PC-9 (cell line): ENCODE measurements around the gene FBXO30. TPM values are rescaled to one million over a fixed set of nuclear protein-coding genes. Genes with fewer than 3 reads are reported as not detected.
A peak's percentile ranks its signal among the peaks of the same experiment; 100 is the strongest.

Experiments
- BruUV-seq: library from RNA; stranded (reverse); fragments of 400-500 nt; replicated peaks from 2 replicates; lab custom pipeline; 2021; lab: Mats Ljungman, UMichigan
- CTCF ChIA-PET: fragments of 300-600 bp; sonication (Branson Sonifier 250); formaldehyde crosslinking; loops from one replicate; lab custom pipeline; 2022; ENCODE audit warnings: antibody characterized with exemption; lab: Charles Lee
- POLR2A ChIA-PET: fragments of 300-600 bp; sonication (Branson Sonifier 250); formaldehyde crosslinking; loops from one replicate; lab custom pipeline; 2022; ENCODE audit warnings: antibody characterized with exemption; ENCODE audit not compliant: unreplicated experiment; lab: Charles Lee
- DNase-seq, 2 experiments: peaks; one replicate each; pipeline versions ENCODE4 v3.0.0 to v3.0.0-alpha.2; 2015 to 2022; ENCODE audit warnings: mixed read lengths in 1 of 2
- H2AFZ ChIP-seq: fragments of 200-600 bp; sonication (generic); 2 replicates; pipeline ENCODE4 v1.8.1; 2017; ENCODE audit warnings: antibody characterized with exemption
- H3F3A ChIP-seq: fragments of 200-600 bp; sonication (generic); 2 replicates; pipeline ENCODE4 v1.8.1; 2017; ENCODE audit warnings: antibody characterized with exemption, mild to moderate bottlenecking, low read depth; ENCODE audit not compliant: insufficient read depth
- H3K27ac ChIP-seq: fragments of 200-600 bp; sonication (generic); 2 replicates; pipeline ENCODE4 v1.6.1; 2016; ENCODE audit warnings: mixed run types
- H3K27me3 ChIP-seq: fragments of 200-600 bp; sonication (generic); 2 replicates; pipeline ENCODE4 v1.6.1; 2016; ENCODE audit warnings: low read depth, mixed run types; ENCODE audit not compliant: insufficient read depth
- H3K36me3 ChIP-seq: fragments of 200-600 bp; sonication (generic); 2 replicates; pipeline ENCODE4 v1.6.1; 2016; ENCODE audit warnings: low read depth, mixed run types
- H3K4me1 ChIP-seq: fragments of 200-600 bp; sonication (generic); replicated peaks from 2 replicates; pipeline ENCODE4 v1.6.1; 2016; ENCODE audit warnings: mixed run types; ENCODE audit not compliant: insufficient read depth
- H3K4me2 ChIP-seq: fragments of 200-600 bp; sonication (generic); 2 replicates; pipeline ENCODE4 v1.6.1; 2017; ENCODE audit warnings: mixed run types
- H3K4me3 ChIP-seq: fragments of 200-600 bp; sonication (generic); 2 replicates; pipeline ENCODE4 v1.6.1; 2016; ENCODE audit warnings: mixed run types
- H3K79me2 ChIP-seq: fragments of 200-600 bp; sonication (generic); 2 replicates; pipeline ENCODE4 v1.6.1; 2017; ENCODE audit warnings: low read depth, mixed run types
- H3K9me2 ChIP-seq: fragments of 200-600 bp; sonication (generic); 2 replicates; pipeline ENCODE4 v1.8.1; 2017; ENCODE audit warnings: mild to moderate bottlenecking; ENCODE audit not compliant: insufficient read depth
- H3K9me3 ChIP-seq: fragments of 200-600 bp; sonication (generic); 2 replicates; pipeline ENCODE4 v1.8.1; 2016; ENCODE audit warnings: low read depth; ENCODE audit not compliant: insufficient read depth
- H4K20me1 ChIP-seq: fragments of 200-600 bp; sonication (generic); 2 replicates; pipeline ENCODE4 v1.8.1; 2017; ENCODE audit not compliant: insufficient read depth
- EZH2 ChIP-seq: fragments of 200-600 bp; sonication (generic); IDR thresholded peaks from 2 replicates; pipeline ENCODE4 v1.8.0; 2017; ENCODE audit warnings: antibody characterized with exemption, low read depth
- intact Hi-C: fragments of 100-400 bp; cut with micrococcal nuclease; formaldehyde crosslinking; loops from one replicate; pipeline ENCODE4 v1.10.0; 2022; ENCODE audit not compliant: unreplicated experiment
- total RNA-seq: library from RNA; stranded (reverse); gene quantifications from 2 replicates; pipeline ENCODE4 v1.2.3, GENCODE V29; 2021
- TF ChIP-seq, protein P1 (sequence below): fragments of 200-600 bp; sonication (generic); conservative IDR thresholded peaks from 2 replicates; pipeline ENCODE4 v1.6.1; 2017; ENCODE audit warnings: mixed run types, antibody characterized with exemption, mild to moderate bottlenecking, moderate library complexity

The FBXO30 gene
- total RNA-seq, 1 experiment from 2014 or later = 10.6 TPM

DNA sequence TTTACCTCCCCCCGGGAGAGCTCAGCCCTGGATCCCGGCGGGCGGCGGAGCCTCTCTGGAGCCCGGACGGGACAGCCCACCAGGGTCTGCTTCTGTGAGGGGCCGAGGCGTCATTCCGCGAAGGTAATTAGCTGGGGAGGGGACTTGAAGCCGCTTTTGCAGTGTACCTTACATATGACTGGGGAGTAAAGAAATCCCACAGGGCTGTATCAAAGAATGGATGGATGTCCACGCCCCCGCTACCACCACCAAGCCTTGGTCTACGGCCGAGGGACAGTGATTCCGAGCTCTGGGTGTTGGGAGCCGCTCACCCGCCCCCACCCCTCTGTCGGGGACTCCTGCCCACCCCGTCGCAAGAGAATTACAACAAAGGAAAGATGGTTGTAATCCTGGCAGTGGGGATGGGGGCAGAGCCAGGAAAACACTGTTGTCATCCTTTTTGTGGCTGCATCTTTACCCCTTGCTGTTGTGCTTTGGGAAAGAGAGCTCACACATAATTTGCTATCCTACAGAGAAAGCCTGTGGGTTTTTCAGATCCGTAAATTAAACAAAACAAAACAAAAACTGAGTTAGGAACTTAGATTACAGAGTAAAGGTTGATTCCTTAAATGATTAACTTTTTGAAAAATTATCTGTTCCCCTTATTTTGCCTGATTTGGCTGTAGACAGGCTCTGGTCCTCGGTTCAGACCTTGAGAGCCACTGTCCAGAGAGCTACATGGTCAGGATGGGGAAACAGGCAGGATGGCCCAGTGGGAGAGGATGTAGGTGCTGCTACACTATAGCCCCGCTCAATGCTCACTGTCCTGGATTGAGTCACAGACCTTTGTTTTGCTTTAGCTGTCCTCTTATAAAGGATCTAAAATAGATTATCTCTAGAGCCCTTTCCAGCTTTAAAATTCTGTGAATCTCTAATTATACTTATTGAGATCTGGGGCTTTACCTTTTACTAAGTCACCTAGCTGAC is 997 bp upstream of the FBXO30 start:
- intact Hi-C loops = no loop called here
- CTCF ChIA-PET = interaction anchor here (0.6 to 1.0 kb wide), 2 partner anchors 33 to 83 kb away, joined by 3 read pairs; no protein-coding TSS in a partner anchor

DNA sequence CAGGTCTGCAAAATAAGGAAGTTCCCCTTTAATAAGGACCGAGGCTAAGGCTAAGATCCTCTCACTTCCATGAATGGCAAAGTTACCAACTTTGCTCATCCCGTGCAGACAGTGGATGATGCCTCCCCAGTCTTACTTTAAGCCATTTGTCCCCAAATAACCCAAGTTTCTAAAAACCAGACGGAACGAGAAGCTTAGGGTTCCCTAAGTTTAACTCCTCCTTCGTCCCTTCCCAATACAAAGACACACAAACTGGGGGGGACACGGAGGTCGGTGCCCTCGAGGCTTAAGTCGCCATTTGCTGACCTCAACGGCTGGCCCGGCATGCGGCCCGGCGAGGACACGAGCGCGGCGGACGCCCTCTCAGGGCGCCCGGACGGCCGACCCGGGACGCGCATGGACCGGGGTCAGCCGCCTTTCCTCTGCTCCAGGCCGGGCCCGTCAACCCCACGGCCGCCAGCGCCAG is 527 bp downstream of the FBXO30 start:
- H3K4me1 ChIP-seq = peaks cover 45% of the 10 kb centered on the region
- peak in 1 of 2 experiments; percentile 25 for DNase-seq
- H3K27me3 ChIP-seq = no peaks in the 10 kb centered on the region
- TF ChIP-seq, protein P1, sequence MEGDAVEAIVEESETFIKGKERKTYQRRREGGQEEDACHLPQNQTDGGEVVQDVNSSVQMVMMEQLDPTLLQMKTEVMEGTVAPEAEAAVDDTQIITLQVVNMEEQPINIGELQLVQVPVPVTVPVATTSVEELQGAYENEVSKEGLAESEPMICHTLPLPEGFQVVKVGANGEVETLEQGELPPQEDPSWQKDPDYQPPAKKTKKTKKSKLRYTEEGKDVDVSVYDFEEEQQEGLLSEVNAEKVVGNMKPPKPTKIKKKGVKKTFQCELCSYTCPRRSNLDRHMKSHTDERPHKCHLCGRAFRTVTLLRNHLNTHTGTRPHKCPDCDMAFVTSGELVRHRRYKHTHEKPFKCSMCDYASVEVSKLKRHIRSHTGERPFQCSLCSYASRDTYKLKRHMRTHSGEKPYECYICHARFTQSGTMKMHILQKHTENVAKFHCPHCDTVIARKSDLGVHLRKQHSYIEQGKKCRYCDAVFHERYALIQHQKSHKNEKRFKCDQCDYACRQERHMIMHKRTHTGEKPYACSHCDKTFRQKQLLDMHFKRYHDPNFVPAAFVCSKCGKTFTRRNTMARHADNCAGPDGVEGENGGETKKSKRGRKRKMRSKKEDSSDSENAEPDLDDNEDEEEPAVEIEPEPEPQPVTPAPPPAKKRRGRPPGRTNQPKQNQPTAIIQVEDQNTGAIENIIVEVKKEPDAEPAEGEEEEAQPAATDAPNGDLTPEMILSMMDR = no peak
- no peak for TF ChIP-seq EZH2
- no peaks in the 10 kb centered on the region for H3K9me3 ChIP-seq
- H3K36me3 ChIP-seq = no peaks in the 10 kb centered on the region
- intact Hi-C loops = loop anchor here (1.0 kb wide), 1 partner anchor 80 kb away; no protein-coding TSS in a partner anchor
- peak overlapping the region; percentile 84 for H3K4me2 ChIP-seq
- H3K4me3 ChIP-seq = peak overlapping the region; percentile 73
- ChIA-PET CTCF (no interaction called here), POLR2A (interaction anchor here (1.1 kb wide), 1 partner anchor 79 kb away, joined by 6 read pairs; the partner anchor contains the start of gene EPM2A)
- peaks cover 51% of the 10 kb centered on the region for H3K79me2 ChIP-seq
- H2AFZ ChIP-seq = peak overlapping the region; percentile 82
- H3K27ac ChIP-seq = peak overlapping the region; percentile 86
- H4K20me1 ChIP-seq = peaks cover 7% of the 10 kb centered on the region; the same call in 1 of the 2 replicates
- H3F3A ChIP-seq = no peaks in the 10 kb centered on the region
- no TSS peak for BruUV-seq
- no peaks in the 10 kb centered on the region for H3K9me2 ChIP-seq

More for the DNA sequence above, 997 bp upstream of the FBXO30 start:
- TF ChIP-seq EZH2 = no peak
- peaks cover 36% of the 10 kb centered on the region for H3K79me2 ChIP-seq
- no TSS peak for BruUV-seq
- peaks cover 3% of the 10 kb centered on the region; the same call in 1 of the 2 replicates for H4K20me1 ChIP-seq
- no peaks in the 10 kb centered on the region for H3F3A ChIP-seq
- no peak for DNase-seq
- peak overlapping the region; percentile 73 for H3K4me3 ChIP-seq
- no peaks in the 10 kb centered on the region for H3K27me3 ChIP-seq
- peaks cover 33% of the 10 kb centered on the region for H3K4me1 ChIP-seq
- no peaks in the 10 kb centered on the region for H3K9me2 ChIP-seq
- POLR2A ChIA-PET = interaction anchor here (0.6 to 1.1 kb wide), 2 partner anchors 81 to 392 kb away, joined by 3 to 6 read pairs; partner anchors contain the start of gene EPM2A
- no peaks in the 10 kb centered on the region for H3K9me3 ChIP-seq
- peak overlapping the region; percentile 84 for H3K4me2 ChIP-seq
- peak overlapping the region; percentile 51 for H3K27ac ChIP-seq
- peak overlapping the region; percentile 99 for H2AFZ ChIP-seq
- no peaks in the 10 kb centered on the region for H3K36me3 ChIP-seq

DNA sequence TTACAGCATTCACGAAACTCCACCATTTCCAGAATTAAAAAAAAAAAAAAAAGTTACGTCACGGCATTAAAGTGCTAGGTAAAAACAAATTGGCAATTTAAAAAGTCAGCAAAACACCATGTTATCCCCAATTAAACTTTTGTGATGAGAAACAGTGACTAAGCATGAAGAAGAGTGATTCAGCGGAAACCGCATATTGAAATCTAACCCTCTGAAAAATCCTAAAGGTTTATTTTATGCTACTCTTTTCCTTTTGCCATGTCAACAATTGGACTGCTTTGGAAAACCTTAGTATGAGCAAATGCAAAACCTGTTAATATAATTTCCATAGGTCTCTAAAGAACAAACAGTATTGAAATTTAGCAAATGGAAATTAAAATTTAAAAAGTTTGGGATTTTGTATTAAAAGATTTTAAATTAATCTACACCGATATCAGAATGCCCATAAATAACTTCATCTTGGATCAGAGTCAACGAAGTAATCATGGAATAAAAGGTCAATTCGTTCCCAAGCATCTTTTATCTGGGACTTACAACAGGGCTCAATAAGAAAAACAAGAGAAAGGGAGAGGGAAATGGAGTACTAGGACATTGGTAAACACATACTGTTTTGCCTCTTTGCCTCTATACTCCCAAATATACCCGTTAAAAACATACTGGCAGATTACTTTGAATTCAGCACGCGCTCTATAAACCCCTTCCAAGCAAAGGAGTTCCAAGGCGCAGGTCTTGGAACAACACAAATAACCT is 1.1 kb downstream of the FBXO30 start:
- ChIA-PET POLR2A (no interaction called here), CTCF (no interaction called here)
- TF ChIP-seq EZH2 = no peak
- TF ChIP-seq, protein P1 = no peak
- 0 out of 2 replicates have a peak, but pooled peaks cover 2% of the 10 kb centered on the region for H3K36me3 ChIP-seq
- no peaks in the 10 kb centered on the region for H3K9me3 ChIP-seq
- peak overlapping the region; percentile 82 for H2AFZ ChIP-seq
- BruUV-seq = TSS peak; percentile 41
- peak overlapping the region; percentile 73 for H3K4me3 ChIP-seq
- H3K27ac ChIP-seq = peak overlapping the region; percentile 86
- H4K20me1 ChIP-seq = peaks cover 7% of the 10 kb centered on the region; the same call in 1 of the 2 replicates
- peak in 1 of 2 experiments; percentile 62 for DNase-seq
- intact Hi-C loops = loop anchor here (1.0 kb wide), 1 partner anchor 79 kb away; no protein-coding TSS in a partner anchor
- peak overlapping the region; percentile 84 for H3K4me2 ChIP-seq
- peaks cover 45% of the 10 kb centered on the region for H3K4me1 ChIP-seq
- H3K9me2 ChIP-seq = no peaks in the 10 kb centered on the region
- no peaks in the 10 kb centered on the region for H3K27me3 ChIP-seq
- H3F3A ChIP-seq = no peaks in the 10 kb centered on the region
- H3K79me2 ChIP-seq = peaks cover 57% of the 10 kb centered on the region
